Fibroblast of pulmonary artery (primary cell): ENCODE data around the gene F8.

Source experiments
- DNase-seq: peaks from one replicate; pipeline ENCODE4 v3.0.0-alpha.2; 2010; ENCODE audit warnings: low read depth
- H3K4me3 ChIP-seq: replicated peaks from 2 replicates; pipeline ENCODE4 v1.5.1; 2011; ENCODE audit warnings: low read depth, mild to moderate bottlenecking, control low read depth, low read length, moderate library complexity
- TF ChIP-seq, protein P1 (sequence below): IDR thresholded peaks from 2 replicates; pipeline ENCODE4 v1.5.1; 2011; ENCODE audit warnings: mild to moderate bottlenecking, control low read depth, low read length, inconsistent platforms; ENCODE audit errors: missing control alignments

The F8 gene

GRCh38 chrX:155000841-155001240, 21.7 kb downstream of the F8 start:
- DNase-seq = no peak
- TF ChIP-seq, protein P1, sequence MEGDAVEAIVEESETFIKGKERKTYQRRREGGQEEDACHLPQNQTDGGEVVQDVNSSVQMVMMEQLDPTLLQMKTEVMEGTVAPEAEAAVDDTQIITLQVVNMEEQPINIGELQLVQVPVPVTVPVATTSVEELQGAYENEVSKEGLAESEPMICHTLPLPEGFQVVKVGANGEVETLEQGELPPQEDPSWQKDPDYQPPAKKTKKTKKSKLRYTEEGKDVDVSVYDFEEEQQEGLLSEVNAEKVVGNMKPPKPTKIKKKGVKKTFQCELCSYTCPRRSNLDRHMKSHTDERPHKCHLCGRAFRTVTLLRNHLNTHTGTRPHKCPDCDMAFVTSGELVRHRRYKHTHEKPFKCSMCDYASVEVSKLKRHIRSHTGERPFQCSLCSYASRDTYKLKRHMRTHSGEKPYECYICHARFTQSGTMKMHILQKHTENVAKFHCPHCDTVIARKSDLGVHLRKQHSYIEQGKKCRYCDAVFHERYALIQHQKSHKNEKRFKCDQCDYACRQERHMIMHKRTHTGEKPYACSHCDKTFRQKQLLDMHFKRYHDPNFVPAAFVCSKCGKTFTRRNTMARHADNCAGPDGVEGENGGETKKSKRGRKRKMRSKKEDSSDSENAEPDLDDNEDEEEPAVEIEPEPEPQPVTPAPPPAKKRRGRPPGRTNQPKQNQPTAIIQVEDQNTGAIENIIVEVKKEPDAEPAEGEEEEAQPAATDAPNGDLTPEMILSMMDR = no peak
- H3K4me3 ChIP-seq = no peak overlapping the region

GRCh38 chrX:154998204-154998880, 24.2 kb downstream of the F8 start:
- TF ChIP-seq, protein P1 = no peak
- DNase-seq = no peak
- no peak overlapping the region for H3K4me3 ChIP-seq

DNA sequence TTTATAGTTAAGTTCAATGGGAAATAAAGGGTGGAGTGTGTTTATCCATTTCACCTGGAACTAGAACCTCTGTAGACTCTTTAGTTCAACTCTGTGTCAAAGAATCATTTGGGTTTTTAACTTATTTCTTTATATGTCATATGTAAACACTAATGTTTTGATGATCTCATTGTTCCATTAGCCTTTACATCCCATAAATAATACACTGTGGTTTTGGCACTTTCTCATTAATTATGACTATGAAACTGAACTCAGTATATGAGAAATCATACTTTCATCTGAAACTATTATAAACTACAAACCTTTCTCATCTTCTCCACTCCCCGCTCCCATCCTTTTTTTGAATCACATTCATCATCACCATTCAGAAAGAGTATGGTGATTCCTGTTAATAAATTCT, 31.0 kb downstream of the F8 start:
- TF ChIP-seq, protein P1 = no peak

GRCh38 chrX:154991039-154991438, 31.5 kb downstream of the F8 start:
- DNase-seq = no peak
- H3K4me3 ChIP-seq = no peak overlapping the region
- TF ChIP-seq, protein P1 = no peak

More for the DNA sequence above, 31.0 kb downstream of the F8 start:
- DNase-seq = no peak
- no peak overlapping the region for H3K4me3 ChIP-seq

DNA sequence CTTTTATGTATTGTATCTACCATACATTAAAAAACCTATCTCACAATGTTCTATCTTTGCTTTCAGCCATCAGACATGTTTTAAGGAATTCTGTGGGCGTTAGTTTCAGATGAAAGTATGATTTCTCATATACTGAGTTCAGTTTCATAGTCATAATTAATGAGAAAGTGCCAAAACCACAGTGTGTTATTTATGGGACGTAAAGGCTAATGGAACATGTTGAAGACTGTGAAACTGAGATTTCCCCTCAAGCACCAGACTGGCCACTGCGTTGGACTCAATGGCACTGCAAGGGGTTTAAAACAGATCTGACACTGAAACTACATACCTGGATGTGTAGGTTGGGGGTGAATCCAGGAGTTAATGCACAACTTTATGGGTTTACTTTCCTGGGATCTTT, 32.0 kb downstream of the F8 start:
- DNase-seq = no peak
- no peak overlapping the region for H3K4me3 ChIP-seq
- TF ChIP-seq, protein P1 = no peak

GRCh38 chrX:154988719-154989118, 33.8 kb downstream of the F8 start:
- H3K4me3 ChIP-seq = no peak overlapping the region
- no peak for DNase-seq
- TF ChIP-seq, protein P1 = no peak

DNA sequence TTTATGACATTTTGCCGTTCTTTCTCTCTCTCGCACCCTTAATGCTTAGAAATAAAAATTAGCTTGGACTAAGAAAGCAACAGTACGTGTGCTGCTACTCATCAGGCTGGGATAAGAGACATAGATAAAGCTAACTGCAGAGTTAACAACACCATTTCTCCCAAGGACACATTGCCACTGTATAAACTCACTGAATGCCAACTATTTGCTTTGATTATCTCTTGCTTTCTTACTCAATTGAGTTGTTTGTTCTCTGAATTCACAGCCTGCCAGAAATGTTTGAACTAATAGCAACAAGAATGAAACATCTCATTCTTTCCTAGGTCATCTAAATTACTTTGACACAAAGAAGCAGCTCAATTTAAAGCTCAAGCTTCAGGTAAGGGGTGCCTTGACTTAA, 34.6 kb downstream of the F8 start:
- DNase-seq = no peak
- H3K4me3 ChIP-seq = no peak overlapping the region
- TF ChIP-seq, protein P1 = no peak
